GM23338 (cell line): Measurements from ENCODE around the gene ATF1. TPM values are rescaled to one million over a fixed set of nuclear protein-coding genes. Genes with fewer than 3 reads are reported as not detected.
"Not testable (repeated sequence)": the region's sequence is repeated elsewhere in the genome, so short reads cannot be mapped to it uniquely, and the experiment has no call there.

Source experiments
- ATAC-seq: fragments of 200-7000 bp; cut with Tn5 transposase; 3 replicates; pipeline ENCODE4 v1.9.1; 2020
- DNase-seq: peaks from one replicate; pipeline ENCODE4 v3.0.0-alpha.2; 2015; ENCODE audit warnings: low spot score
- H2AFZ ChIP-seq: fragments of 200-600 bp; sonication (generic); 2 replicates; pipeline ENCODE4 v1.8.0; 2016; ENCODE audit warnings: antibody characterized with exemption, mild to moderate bottlenecking, moderate library complexity
- H3F3A ChIP-seq: fragments of 200-600 bp; sonication (generic); replicated peaks from 2 replicates; pipeline ENCODE4 v1.8.0; 2017; ENCODE audit warnings: antibody characterized with exemption, mixed run types, low read depth
- H3K27ac ChIP-seq: fragments of 200-600 bp; sonication (generic); 2 replicates; pipeline ENCODE4 v1.6.1; 2016; ENCODE audit warnings: low read depth
- H3K27me3 ChIP-seq: fragments of 200-600 bp; sonication (generic); 2 replicates; pipeline ENCODE4 v1.8.0; 2016; ENCODE audit warnings: mild to moderate bottlenecking, mixed run types, moderate library complexity; ENCODE audit not compliant: insufficient read depth
- H3K36me3 ChIP-seq: fragments of 200-600 bp; sonication (generic); 2 replicates; pipeline ENCODE4 v1.8.0; 2016; ENCODE audit warnings: mild to moderate bottlenecking; ENCODE audit not compliant: insufficient read depth
- H3K4me1 ChIP-seq: fragments of 200-600 bp; sonication (generic); 2 replicates; pipeline ENCODE4 v1.8.0; 2016; ENCODE audit warnings: mild to moderate bottlenecking, moderate library complexity; ENCODE audit not compliant: insufficient read depth
- H3K4me2 ChIP-seq: fragments of 200-600 bp; sonication (generic); 2 replicates; pipeline ENCODE4 v1.7.1; 2017; ENCODE audit warnings: mixed run types
- H3K4me3 ChIP-seq: fragments of 200-600 bp; sonication (generic); 2 replicates; pipeline ENCODE4 v1.6.1; 2016; ENCODE audit warnings: mixed run types
- H3K79me2 ChIP-seq: fragments of 200-600 bp; sonication (generic); replicated peaks from 2 replicates; pipeline ENCODE4 v1.8.0; 2017; ENCODE audit warnings: mild to moderate bottlenecking; ENCODE audit not compliant: insufficient read depth
- H3K9me2 ChIP-seq: fragments of 200-600 bp; sonication (generic); 2 replicates; pipeline ENCODE4 v1.8.0; 2017; ENCODE audit not compliant: insufficient read depth
- H4K20me1 ChIP-seq: fragments of 200-600 bp; sonication (generic); replicated peaks from 2 replicates; pipeline ENCODE4 v1.8.0; 2017; ENCODE audit warnings: mild to moderate bottlenecking; ENCODE audit not compliant: insufficient read depth
- H3K27ac Mint-ChIP-seq: 2 replicates; pipeline ENCODE4 v1.8.0; 2020; ENCODE audit warnings: inconsistent platforms, mild to moderate bottlenecking, moderate library complexity, mixed read lengths
- H3K27me3 Mint-ChIP-seq: 3 replicates; pipeline ENCODE4 v1.8.0; 2022; ENCODE audit warnings: low read depth, mild to moderate bottlenecking, moderate library complexity, mixed read lengths, inconsistent platforms; ENCODE audit not compliant: insufficient read depth, poor library complexity
- H3K36me3 Mint-ChIP-seq: 3 replicates; pipeline ENCODE4 v1.8.0; 2021; ENCODE audit warnings: low read depth, mild to moderate bottlenecking, inconsistent platforms, moderate library complexity, mixed read lengths
- H3K4me1 Mint-ChIP-seq: 3 replicates; pipeline ENCODE4 v1.8.0; 2020; ENCODE audit warnings: mild to moderate bottlenecking, inconsistent platforms, mixed read lengths
- H3K4me3 Mint-ChIP-seq: 3 replicates; pipeline ENCODE4 v1.8.0; 2021; ENCODE audit warnings: moderate library complexity, mild to moderate bottlenecking, inconsistent platforms, mixed read lengths
- H3K9me3 Mint-ChIP-seq: 3 replicates; pipeline ENCODE4 v1.8.0; 2020; ENCODE audit warnings: moderate library complexity, mild to moderate bottlenecking, inconsistent platforms, mixed read lengths
- CREB1 ChIP-seq: fragments of 250-450 bp; sonication (Bioruptor Pico); IDR thresholded peaks from 2 replicates; pipeline ENCODE4 v1.5.0; 2020; ENCODE audit warnings: low read depth, mild to moderate bottlenecking, moderate library complexity
- EZH2 ChIP-seq: fragments of 200-600 bp; sonication (generic); IDR thresholded peaks from one replicate; pipeline ENCODE4 v1.8.0; 2017; ENCODE audit warnings: antibody characterized with exemption, mild to moderate bottlenecking, low read depth; ENCODE audit not compliant: unreplicated experiment
- EZH2phosphoT487 ChIP-seq: fragments of 200-600 bp; sonication (generic); IDR thresholded peaks from one replicate; pipeline ENCODE4 v1.8.1; 2018; ENCODE audit warnings: antibody characterized with exemption; ENCODE audit not compliant: unreplicated experiment
- NANOG ChIP-seq: IDR thresholded peaks from 2 replicates; pipeline ENCODE4 v1.6.1; 2016; ENCODE audit warnings: antibody characterized with exemption, borderline replicate concordance
- REST ChIP-seq: IDR thresholded peaks from one replicate; pipeline ENCODE4 v1.6.1; 2018; ENCODE audit warnings: antibody characterized with exemption; ENCODE audit not compliant: unreplicated experiment
- STAT1 ChIP-seq: IDR thresholded peaks from one replicate; pipeline ENCODE4 v1.6.1; 2016; ENCODE audit warnings: antibody characterized with exemption; ENCODE audit not compliant: unreplicated experiment
- ZNF331 ChIP-seq: fragments of 250-450 bp; sonication (Bioruptor Pico); IDR thresholded peaks from 2 replicates; pipeline ENCODE4 v1.5.0; 2020; ENCODE audit warnings: low read depth, mild to moderate bottlenecking, moderate library complexity
- ZNF462 ChIP-seq: fragments of 250-450 bp; sonication (Bioruptor Pico); IDR thresholded peaks from 2 replicates; pipeline ENCODE4 v1.5.0; 2020; ENCODE audit warnings: mild to moderate bottlenecking, moderate library complexity
- polyA plus RNA-seq: library from polyadenylated mRNA; unstranded; fragments of >200 nt; fragmentation: Nextera tagmentation; extraction: Ambion mirVana; gene quantifications from 2 replicates; pipeline ENCODE4 v1.2.1, GENCODE V29; 2016
- total RNA-seq: library from RNA; depleted of rRNA; stranded (reverse); fragments of >200 nt; shearing (Covaris generic); gene quantifications from 2 replicates; pipeline ENCODE4 v1.2.3, GENCODE V29; 2014

ATF1 gene
- total and polyA plus RNA-seq, 2 experiments from 2014 or later = 17.5 to 22.7 TPM

- Mint-ChIP-seq H3K27ac (no peak overlapping the region), H3K4me1 (peaks cover 2% of the 10 kb centered on the region; the same call in 1 of the 3 replicates), H3K4me3 (no peak overlapping the region), H3K27me3 (no peaks in the 10 kb centered on the region), H3K36me3 (peaks cover 4% of the 10 kb centered on the region; the same call in 2 of the 3 replicates), H3K9me3 (no peaks in the 10 kb centered on the region)
- no peaks in the 10 kb centered on the region for H3K9me2 ChIP-seq
- no peak for TF ChIP-seq EZH2
- DNase-seq (no peak), ATAC-seq (no peak)
- no peak overlapping the region for H3K4me3 ChIP-seq
- no peaks in the 10 kb centered on the region for H3K79me2 ChIP-seq
- H3K4me2 ChIP-seq = no peak overlapping the region
- H3K36me3 ChIP-seq = peaks cover 9% of the 10 kb centered on the region
- H3F3A ChIP-seq = no peaks in the 10 kb centered on the region
- no peaks in the 10 kb centered on the region for H3K27me3 ChIP-seq
- H3K4me1 ChIP-seq = no peaks in the 10 kb centered on the region
- H3K27ac ChIP-seq = no peak overlapping the region
- H2AFZ ChIP-seq = no peak overlapping the region
- H4K20me1 ChIP-seq = no peaks in the 10 kb centered on the region
Measured at GRCh38 chr12:50822082-50822481, 58.2 kb downstream of the ATF1 start.

GRCh38 chr12:50823724-50824123 lies 59.8 kb downstream of the ATF1 start:
- H3K9me3 Mint-ChIP-seq, H3K36me3 Mint-ChIP-seq, H3K27me3 Mint-ChIP-seq, ATAC-seq, DNase-seq, H3K9me2 ChIP-seq, H3K27ac Mint-ChIP-seq, H3K4me3 Mint-ChIP-seq, H3K27me3 ChIP-seq, H3K4me3 ChIP-seq, H2AFZ ChIP-seq, H3K4me1 Mint-ChIP-seq, H3K4me1 ChIP-seq, H3K4me2 ChIP-seq, H3F3A ChIP-seq, H3K27ac ChIP-seq, H4K20me1 ChIP-seq, H3K79me2 ChIP-seq, H3K36me3 ChIP-seq: not testable (repeated sequence)

GRCh38 chr12:50824914-50825313 lies 61.0 kb downstream of the ATF1 start:
- ATAC-seq (peak; percentile 59), DNase-seq (peak; percentile 12)
- Histone ChIP-seq H3K9me2 (no peaks in the 10 kb centered on the region), H3K27ac (no peak overlapping the region), H3K27me3 (no peaks in the 10 kb centered on the region), H3F3A (no peaks in the 10 kb centered on the region), H2AFZ (no peak overlapping the region), H3K36me3 (no peaks in the 10 kb centered on the region), H3K4me1 (no peaks in the 10 kb centered on the region), H3K4me3 (no peak overlapping the region), H4K20me1 (no peaks in the 10 kb centered on the region), H3K79me2 (no peaks in the 10 kb centered on the region), H3K4me2 (no peak overlapping the region)
- no peaks in the 10 kb centered on the region for H3K36me3 Mint-ChIP-seq
- peak overlapping the region; percentile 64 for H3K27ac Mint-ChIP-seq
- H3K27me3 Mint-ChIP-seq = peaks cover 2% of the 10 kb centered on the region
- H3K9me3 Mint-ChIP-seq = no peaks in the 10 kb centered on the region
- H3K4me1 Mint-ChIP-seq = peaks cover 2% of the 10 kb centered on the region; the same call in 1 of the 3 replicates
- H3K4me3 Mint-ChIP-seq = no peak overlapping the region
- TF ChIP-seq EZH2phosphoT487 (no peak), REST (no peak), CREB1 (CRISPR knock-in tag) (no peak), ZNF462 (CRISPR knock-in tag) (no peak), NANOG (no peak), STAT1 (no peak), ZNF331 (CRISPR knock-in tag) (no peak)
